G401.6 (cell line): ENCODE data around the gene PSMA5.
"Not testable (repeated sequence)": the region's sequence is repeated elsewhere in the genome, so short reads cannot be mapped to it uniquely, and the experiment has no call there.

Experiments used
- FAIRE-seq: peaks from 2 replicates; lab custom pipeline; 2012; peaks lifted over from hg19 to GRCh38; lab: Jason Lieb, UNC

PSMA5 gene

GRCh38 chr1:109432336-109432735 is 6.1 kb upstream of the PSMA5 start:
- no peak for FAIRE-seq

GRCh38 chr1:109427171-109427467 is 871 bp upstream of the PSMA5 start:
- FAIRE-seq: no peak

- FAIRE-seq: no peak
These were observed 612 bp downstream of the PSMA5 start for GRCh38 chr1:109425391-109426280.

GRCh38 chr1:109423498-109423897 is 2.8 kb downstream of the PSMA5 start:
- FAIRE-seq: no peak

GRCh38 chr1:109412551-109412950 is 13.7 kb downstream of the PSMA5 start:
- FAIRE-seq: no peak

- no peak for FAIRE-seq
These were observed 21.4 kb downstream of the PSMA5 start for GRCh38 chr1:109404838-109405237.

- no peak for FAIRE-seq
These were observed 24.2 kb downstream of the PSMA5 start for GRCh38 chr1:109402025-109402424.

GRCh38 chr1:109400035-109400655 is 26.1 kb downstream of the PSMA5 start:
- FAIRE-seq: no peak

GRCh38 chr1:109399326-109399957 is 26.8 kb downstream of the PSMA5 start:
- peak; percentile 96 for FAIRE-seq

- no peak for FAIRE-seq
These were observed 27.7 kb downstream of the PSMA5 start for GRCh38 chr1:109398343-109399225.

- FAIRE-seq: peak; percentile 36
These were observed 28.5 kb downstream of the PSMA5 start, which contains the start of gene SORT1 for GRCh38 chr1:109397581-109398342. Gene SORT1, minus strand, starts transcription at chr1:109397918. Its CDS starts 26 bp downstream, at chr1:109397892.

- FAIRE-seq: no peak
These were observed 29.2 kb downstream of the PSMA5 start for GRCh38 chr1:109396871-109397580.

- no peak for FAIRE-seq
These were observed 29.8 kb downstream of the PSMA5 start for GRCh38 chr1:109396513-109396839.

GRCh38 chr1:109395602-109396512 is 30.4 kb downstream of the PSMA5 start:
- FAIRE-seq: no peak

GRCh38 chr1:109395282-109395599 is 31.0 kb downstream of the PSMA5 start:
- not testable (repeated sequence) for FAIRE-seq

GRCh38 chr1:109394591-109395281 is 31.5 kb downstream of the PSMA5 start:
- no peak for FAIRE-seq

GRCh38 chr1:109393617-109394233 is 32.5 kb downstream of the PSMA5 start:
- FAIRE-seq: no peak

- no peak for FAIRE-seq
These were observed 33.2 kb downstream of the PSMA5 start for GRCh38 chr1:109392788-109393616.
